Epithelial cell of esophagus (primary cell): ENCODE measurements around the gene ZNF541.

Experiments
- DNase-seq: peaks from one replicate; pipeline ENCODE4 v3.0.0; 2010; ENCODE audit warnings: low read depth
- H3K4me3 ChIP-seq: 2 replicates; pipeline ENCODE4 v1.5.1; 2011; ENCODE audit warnings: mild to moderate bottlenecking, low read length, control low read depth
- TF ChIP-seq, protein P1 (sequence below): IDR thresholded peaks from 2 replicates; pipeline ENCODE4 v1.5.1; 2011; ENCODE audit warnings: low read depth, mild to moderate bottlenecking, low read length, control low read depth, inconsistent platforms; ENCODE audit not compliant: insufficient read depth; ENCODE audit errors: missing control alignments

Gene ZNF541

DNA sequence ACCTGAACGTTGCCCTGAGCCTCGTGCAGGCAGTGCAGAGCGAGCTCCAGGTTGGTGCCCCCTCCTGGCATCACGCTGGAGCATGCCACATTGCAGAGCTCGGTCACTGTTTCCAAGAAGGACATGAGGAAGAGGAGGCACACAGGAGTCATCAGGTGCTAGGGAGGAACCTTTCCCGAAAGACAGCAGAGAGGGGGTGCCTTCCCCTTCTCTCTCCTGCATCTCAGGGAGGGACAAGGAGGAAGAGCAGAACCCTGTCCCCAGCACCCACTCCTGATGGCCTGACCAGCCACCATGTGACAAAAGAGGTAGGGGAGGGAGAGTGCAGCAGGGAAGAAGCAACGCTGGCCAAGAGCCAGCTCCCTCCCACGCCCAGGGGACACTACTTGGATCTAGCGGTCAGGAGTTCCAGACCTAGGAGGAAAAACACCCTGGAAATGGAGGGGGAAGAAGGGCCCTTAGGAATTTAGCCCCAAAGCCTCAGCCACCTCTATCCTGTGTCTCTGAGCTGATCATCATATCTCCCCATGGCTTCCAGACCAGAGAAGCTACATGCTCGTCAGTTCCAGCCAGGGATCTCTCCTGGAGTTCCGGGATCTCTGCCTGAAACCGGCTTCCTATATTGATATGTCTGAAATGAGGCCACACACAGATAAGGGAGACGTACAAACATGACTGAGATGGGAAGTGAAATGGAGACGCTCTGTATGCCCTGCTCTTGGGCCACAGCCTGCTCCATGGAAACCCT lies 41.1 kb downstream of the ZNF541 start:
- DNase-seq, result no peak
- no peak overlapping the region for H3K4me3 ChIP-seq
- TF ChIP-seq, protein P1, sequence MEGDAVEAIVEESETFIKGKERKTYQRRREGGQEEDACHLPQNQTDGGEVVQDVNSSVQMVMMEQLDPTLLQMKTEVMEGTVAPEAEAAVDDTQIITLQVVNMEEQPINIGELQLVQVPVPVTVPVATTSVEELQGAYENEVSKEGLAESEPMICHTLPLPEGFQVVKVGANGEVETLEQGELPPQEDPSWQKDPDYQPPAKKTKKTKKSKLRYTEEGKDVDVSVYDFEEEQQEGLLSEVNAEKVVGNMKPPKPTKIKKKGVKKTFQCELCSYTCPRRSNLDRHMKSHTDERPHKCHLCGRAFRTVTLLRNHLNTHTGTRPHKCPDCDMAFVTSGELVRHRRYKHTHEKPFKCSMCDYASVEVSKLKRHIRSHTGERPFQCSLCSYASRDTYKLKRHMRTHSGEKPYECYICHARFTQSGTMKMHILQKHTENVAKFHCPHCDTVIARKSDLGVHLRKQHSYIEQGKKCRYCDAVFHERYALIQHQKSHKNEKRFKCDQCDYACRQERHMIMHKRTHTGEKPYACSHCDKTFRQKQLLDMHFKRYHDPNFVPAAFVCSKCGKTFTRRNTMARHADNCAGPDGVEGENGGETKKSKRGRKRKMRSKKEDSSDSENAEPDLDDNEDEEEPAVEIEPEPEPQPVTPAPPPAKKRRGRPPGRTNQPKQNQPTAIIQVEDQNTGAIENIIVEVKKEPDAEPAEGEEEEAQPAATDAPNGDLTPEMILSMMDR, result no peak

DNA sequence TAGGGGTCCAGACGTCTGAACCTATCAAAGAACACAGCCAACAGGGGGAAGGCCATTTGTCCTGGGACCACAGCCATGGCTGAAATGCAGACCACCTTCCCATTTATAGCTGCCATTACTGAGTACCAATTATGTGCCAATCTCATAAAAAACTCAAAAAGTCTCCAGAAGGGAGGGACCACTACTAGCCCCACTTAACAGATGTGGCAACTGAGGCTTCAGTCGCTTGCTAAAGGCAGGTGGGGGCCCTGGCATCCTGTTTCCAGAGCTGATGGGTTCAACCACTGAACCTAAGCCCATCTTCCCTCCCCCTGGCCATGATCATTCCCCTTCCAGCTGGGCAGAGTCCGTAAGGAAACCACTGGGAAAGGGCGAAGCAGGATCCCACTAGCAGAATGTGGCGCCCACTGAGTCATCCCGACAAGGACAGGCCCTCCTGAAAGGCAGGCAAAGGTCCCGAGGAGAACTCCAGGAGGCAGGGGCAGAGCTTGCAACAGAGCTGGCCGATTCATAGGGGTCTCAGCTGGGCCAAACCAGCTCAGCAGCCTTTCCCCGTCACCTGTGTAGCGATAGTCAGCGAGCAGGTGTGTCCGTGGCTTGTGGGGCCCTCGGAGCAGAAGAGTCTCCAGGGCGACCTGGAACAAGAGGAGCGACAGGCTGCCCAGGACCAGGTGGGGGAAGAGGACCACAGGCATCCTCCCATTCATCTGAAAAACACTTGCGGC lies 43.8 kb downstream of the ZNF541 start:
- DNase-seq, result no peak
- TF ChIP-seq, protein P1, result no peak
- no peak overlapping the region for H3K4me3 ChIP-seq

DNA sequence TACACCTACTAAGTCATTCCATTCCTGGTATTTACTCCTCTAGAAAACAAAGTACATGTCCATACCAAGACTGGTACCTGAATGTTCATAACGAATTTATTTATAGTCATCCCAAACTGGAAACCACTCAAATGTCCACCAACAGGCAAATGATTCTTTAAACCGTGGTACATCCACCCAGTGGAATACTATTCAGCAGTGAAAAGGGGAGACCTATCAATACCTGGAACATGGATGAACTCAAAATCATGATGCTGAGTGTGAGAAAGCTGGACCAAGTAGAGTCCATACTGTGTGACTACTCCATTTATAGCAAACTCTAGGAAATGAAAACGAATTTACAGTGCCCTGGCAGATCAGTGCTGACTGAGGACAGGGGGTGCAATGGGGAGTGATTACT lies 46.1 kb downstream of the ZNF541 start:
- TF ChIP-seq, protein P1, result no peak
- DNase-seq, result no peak
- no peak overlapping the region for H3K4me3 ChIP-seq

DNA sequence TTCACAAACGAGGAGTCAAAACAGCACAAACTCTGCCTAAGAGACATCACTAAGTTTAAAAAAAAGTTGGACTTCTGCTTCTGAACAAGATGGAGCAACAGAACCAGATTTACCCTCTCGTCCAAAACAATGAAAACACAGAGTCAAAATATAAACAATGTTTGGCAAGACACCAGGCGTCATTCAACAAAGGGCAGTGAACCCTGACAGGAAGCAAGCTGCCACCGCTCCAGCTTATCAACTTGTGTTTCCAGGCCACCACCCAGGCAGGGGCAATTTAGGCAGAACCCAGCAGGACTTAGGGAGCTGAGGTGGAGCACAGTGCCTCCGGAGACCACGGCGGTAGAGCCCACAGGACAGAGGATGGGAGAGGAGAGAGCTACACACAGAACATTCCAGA lies 49.5 kb downstream of the ZNF541 start:
- no peak overlapping the region for H3K4me3 ChIP-seq
- TF ChIP-seq, protein P1, result no peak
- DNase-seq, result no peak
